NCI-H2029 (cell line): ENCODE results near the gene SH3PXD2A.

Experiments
- DNase-seq: peaks from one replicate; lab custom pipeline; 2025; lab: John Stamatoyannopoulos, UW

The SH3PXD2A gene

DNA sequence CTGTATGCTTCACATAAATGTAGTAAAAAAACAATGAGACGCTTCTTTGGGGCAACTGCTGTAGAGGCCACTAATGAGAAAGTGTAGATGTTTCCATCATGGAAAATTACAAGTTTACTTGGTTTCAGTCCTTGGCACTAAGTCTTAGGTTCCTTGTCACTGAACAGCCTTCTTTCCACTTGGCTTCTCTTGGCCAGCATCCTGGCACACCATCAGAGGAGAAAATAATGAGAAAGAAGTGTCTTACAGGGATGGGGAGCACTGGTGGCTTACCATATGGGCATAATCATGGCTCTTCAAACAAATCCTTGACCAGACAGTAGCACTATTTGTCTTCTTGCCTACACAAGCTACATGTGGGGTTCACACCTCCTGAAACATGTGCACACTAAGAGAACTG lies 22.5 kb upstream of the SH3PXD2A start:
- DNase-seq: no peak

DNA sequence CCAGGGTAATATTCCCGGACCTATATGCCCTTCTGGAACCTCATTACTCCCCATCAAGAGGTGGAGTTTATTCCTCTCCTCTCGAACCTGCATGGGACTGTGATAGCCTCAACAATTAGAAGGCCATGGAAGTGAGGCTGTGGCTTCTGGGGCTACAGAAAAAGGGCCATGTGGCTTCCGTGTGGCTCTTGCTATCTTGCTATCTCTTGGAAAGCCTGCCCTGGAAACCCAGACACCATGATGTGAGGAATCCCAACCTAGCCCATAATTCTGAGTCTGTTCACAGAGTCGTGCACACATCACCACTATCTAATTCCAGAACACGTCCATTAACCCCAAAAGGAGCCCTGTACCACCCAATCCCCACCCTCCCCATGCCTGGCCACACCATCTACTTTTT lies 20.8 kb upstream of the SH3PXD2A start:
- no peak for DNase-seq

DNA sequence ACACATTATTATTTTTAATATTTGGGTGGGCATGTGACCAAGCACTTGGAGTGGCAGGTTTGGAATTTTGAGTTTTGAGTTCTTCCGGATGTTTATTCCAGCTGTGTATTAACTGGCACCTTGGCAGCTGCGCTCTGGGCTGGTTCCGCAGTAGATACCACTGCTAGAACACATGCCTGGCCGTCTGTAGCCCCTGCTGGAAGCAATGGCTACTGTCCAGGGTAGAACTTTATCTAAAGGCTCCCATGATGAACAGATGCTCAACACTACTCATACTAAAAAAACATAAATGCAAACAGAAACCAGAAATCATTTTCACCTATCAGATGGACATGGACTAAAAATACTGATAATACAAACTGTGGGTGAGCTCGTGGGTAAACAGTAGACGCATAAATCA lies 19.4 kb upstream of the SH3PXD2A start:
- DNase-seq: no peak

DNA sequence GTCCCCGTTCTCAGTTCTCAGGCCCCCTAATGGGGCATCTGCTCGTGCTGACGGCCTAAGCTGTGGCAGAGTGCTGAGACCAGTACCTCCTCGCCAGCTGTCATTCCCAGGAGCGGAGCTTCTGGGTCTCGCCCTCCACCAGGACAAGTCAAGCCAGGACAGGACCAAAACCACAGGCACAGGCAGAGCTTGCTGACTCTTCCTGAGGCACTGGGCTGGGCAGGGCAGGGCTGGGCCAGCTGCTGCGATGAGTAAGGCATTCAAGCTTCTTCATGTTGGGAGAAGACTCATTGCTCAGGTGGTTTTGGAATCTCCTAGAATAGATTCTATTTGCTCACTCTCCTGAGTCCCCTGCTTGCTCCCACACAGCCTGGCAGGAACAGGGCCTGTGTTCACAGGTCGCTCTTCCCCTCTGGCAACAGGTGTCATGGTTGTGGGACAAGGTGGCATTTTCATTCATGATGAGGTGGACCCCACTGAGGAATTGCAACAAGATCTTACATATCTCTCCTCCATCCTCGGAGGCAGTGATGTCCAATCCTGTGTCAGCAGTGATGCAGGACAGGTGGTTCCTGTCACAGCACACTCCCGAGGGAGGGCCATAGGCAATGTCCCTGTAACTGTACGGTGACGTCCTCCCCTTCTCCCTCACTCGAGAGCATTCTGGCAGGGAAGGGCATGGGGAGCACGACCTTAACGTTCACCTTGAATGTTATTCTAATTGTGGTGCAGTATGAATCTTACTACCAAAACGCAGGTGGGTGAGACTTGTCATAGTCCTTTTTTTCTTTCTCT lies 17.0 kb upstream of the SH3PXD2A start:
- DNase-seq: no peak

DNA sequence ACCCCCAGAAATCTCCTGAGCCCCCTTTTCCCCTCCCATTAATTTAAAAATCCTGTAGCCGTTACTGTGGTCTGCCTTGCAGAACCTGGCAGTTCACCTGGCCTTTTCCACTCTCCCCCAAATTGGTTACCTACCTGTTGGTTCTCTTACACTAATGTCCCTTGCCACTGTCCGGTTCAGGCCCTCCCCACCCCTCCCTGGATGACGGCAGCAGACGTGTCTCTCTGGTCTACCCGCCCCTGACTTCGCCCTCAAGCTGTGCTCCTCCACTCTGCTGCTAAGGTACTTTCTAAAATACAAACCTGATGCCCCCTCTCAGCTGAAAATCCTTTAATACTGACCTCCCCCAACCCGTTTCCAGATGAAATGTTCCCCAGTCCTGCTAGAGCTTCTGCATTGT lies 15.6 kb upstream of the SH3PXD2A start:
- no peak for DNase-seq

DNA sequence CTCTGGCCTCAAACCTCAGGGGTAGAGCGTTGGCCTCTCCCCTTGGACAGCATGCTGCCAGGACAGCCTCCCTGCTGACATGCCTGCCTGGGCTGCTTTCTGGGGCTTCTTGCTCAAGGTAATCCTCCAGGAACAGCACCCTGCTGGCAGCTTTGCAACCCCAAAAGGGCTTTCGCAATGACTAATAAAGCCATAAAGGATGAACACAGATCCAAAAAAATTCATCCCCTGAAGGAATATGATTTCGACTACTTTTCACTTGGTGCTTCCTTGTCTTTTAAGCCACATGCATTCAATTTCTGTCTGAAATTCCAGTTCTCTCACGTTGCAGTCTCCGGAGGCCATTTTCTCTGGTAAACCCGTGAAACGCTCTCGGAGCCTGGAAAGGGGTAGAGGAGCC lies 15.1 kb upstream of the SH3PXD2A start:
- no peak for DNase-seq

DNA sequence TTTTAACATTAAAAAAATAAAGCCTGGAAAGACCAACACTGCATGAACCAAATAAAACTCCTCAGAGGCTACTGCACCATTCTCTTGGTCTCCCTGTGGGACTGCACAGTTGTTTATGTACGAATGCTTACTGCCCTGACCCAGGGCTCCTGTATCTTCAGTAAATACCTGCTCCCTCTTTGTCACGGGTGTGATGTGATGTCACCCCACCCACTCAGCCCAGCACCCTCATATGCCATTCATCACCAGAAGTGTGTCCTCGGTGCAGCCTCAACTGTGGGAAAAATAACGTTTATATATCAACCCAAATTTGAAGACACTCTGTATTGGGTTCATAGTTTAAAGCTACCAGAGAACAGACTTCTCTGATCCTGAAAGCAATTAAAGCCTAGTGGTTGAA lies 14.0 kb upstream of the SH3PXD2A start:
- DNase-seq: no peak

DNA sequence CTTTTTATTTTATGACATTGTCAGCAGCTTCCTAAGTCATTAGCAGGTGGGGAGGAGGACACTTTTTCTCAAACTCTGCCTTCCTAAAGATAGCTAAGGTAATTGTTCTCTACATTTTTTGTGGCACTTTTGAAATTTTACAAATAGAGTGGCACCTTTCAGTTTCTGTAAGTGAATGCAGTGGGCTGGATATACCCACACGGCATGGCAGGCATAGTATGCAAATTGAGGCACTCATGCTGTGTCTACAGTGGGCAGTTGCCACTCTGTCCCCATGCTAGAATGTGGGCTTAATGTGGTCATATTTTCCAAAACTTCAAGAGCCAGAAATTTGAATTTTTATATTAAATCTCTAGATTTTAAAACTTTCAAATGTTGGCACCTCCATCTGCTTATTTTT lies 12.8 kb upstream of the SH3PXD2A start:
- DNase-seq: no peak

DNA sequence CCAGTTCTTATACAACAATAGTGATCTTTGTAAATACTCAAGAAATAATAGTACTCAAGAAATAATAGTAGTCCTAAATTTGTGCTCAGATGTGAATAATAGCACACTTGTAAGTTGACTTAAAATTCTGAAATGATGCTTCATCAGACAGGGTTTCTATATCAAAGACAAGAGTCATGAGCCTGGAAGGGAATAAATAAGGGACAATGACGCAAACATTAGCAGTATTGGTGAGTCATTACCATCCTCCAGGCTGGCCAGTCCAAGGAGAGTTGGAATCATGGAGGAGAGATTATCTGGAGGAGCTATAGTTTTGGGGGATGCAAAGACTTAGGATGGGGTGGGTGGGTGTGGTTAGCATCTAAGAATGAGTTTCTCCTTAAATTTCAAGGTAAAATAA lies 6.1 kb upstream of the SH3PXD2A start:
- no peak for DNase-seq

DNA sequence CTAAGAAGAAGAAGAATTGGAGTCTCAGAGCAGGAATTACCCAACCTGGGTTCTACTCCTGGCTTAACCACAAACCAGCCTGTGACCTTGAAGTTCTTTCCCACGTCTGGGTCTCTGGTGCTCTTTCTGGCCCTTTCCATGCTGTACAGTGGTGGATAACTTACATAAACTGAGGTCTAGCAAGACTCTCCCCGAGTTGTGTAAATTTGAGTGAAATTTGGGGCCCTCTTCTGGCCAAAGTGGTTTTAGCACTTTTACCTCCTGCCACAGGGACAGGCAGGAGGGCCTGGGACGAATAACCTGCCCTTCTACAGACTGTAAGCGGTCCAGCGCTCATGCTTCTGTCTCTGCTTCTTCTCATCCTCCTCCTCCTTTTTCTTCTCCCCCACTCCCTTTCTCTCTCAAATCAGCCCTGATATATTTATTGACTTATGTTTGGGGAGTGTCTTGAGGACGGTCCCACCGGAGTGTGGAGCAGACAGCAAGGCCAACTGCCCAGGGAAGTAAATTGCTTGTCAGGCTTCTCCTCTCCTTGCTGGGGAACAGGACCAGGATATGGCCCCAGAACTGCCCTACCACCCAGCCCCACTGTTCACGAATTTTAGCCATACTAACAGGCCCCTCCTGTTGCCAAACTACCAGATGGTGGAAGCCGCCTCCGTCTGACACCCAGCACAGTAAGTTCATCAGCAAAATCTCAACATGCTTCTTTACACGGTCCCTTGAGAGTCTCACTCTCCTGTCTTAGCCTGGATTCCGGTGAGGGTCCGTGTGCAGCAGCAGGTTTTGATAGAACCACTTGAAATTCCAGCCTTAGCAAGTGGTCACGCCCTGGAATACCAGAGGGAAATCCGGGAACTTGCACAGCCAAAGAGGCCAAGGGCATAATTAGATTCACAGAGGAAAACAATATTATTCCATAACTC lies 4.0 kb upstream of the SH3PXD2A start:
- no peak for DNase-seq

DNA sequence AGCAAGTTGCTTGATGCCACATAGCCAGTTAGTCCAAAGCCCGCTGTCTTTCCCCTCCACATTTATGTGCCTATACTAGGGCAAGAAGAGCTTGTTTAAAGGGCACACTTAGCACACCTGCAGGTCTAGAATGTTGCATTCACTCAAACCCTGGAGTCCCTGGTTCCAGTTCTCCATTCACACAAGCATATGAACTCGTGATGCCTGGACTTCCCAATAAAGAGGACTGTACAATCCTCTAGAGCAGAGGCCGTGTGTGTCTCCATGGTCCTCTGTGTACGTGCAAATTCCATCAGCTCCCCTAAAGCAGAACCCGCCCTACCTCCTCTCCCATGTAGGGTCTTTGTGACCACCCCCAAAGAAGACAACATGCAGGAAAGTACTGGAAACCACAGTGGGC lies 3.0 kb upstream of the SH3PXD2A start:
- DNase-seq: no peak

DNA sequence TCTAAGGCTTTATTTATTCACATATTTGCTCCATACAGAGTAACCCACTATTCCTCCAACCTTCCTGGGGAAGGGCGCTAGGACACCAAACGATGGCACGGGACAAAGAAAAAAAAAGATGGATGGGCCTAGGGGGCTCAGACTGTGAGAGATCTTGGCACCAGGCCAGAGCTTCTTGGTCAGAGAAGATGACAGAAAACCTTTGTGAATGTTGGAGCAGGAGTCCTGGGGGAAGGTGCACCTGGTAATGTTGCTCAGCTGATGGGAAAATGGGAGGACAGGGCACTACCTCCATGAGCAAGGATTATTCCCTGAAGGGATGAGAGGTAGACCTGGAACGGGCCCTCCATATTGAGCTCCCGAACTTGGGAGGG lies 1.4 kb upstream of the SH3PXD2A start:
- no peak for DNase-seq

DNA sequence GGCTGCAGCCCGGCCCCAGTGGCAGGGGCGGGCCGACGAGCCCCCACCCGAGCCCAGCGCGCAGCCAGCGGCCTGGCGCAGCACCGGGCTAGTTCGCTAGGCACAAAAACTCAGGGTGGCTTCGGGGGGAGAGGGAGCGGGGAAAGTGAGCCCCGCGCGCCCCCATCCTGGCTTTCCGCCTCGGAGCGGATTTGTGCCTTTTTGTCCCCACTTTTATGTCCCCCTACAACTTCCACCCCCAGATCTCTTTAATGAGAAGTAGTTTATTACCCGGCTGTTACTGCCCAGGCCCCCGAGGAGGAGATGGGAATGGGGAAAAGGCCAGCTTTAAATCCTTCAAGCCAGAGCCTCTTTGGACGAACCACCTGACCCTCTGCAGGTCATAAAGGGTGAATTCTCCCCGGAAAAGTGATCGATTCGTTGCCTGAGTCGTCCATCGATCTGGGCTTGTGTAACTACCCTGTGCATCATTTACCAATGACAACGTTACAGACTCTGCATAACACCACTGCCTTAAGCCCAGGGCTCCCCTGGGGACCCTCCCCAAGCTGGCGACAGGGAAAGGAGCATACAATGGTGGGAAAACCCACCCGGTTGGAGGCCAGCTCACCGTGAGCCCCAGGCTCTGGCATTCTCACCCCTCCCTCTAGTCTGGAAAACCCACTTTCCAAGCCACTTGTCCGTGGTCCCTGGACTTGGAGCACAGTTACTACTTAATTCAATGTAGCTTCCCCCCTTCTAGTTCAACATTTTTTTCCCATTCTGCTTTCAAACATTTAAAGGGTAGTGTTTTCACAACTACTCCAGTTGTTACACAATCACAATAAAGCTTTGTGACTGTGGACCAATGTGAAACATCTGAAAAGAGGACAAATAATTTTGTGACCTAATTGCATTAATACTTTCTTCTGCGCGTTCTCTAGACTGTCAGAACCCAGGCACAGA lies 748 bp upstream of the SH3PXD2A start:
- no peak for DNase-seq

DNA sequence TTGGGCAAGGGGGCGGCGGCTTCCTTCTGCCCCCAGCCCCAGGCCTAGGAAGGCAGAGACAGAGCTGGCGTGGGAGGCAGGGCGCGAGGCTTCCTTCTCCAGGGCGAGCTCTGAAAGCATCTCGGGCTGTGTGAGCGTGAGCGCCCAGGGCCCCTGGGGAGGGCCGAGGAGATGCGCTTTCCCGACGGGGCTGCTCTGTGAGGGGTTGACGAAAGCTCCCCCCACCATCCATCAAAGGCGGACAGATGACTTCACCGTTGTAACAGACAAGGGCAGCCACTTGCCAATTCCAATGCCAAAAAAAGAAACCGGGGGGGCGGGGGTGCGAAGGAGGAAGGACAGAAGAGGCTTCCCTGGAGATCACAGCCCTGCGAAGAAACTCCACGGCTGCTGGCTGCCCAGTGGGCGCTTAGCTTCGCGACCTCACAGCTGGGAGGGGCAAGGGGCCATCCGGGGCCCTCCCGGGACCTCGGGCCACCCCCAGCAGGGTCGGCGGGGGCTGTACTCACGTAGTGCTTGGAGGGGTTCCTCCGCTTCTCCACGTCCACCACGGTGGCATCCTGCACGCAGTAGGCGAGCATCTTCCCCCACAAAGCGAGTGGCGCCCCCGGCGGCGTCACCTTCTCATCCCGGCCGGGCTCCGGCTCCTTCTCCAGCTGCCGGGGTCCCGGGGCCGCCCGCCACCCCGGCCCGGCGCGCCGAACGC lies 537 bp downstream of the SH3PXD2A start:
- DNase-seq: no peak

DNA sequence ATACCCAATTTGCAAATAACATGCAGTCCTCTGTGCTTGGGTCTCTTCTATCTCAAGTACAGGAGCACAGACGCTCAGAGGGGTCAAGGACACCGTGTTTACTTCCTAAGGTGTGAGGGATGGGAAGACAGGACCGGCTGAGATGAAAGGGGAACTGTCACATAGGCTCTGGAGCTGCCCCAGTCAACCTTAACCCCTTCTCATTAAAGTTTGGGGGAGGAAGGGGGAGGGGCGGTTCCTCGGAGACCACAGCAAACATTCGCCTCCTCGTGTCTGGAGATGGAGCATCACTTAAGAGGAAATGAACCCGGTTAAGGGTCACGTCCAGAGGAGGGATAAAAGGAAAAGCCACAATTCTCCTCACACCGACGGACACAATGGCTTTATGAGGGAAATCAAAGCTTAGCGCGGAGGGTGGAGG lies 1.1 kb downstream of the SH3PXD2A start:
- DNase-seq: no peak

DNA sequence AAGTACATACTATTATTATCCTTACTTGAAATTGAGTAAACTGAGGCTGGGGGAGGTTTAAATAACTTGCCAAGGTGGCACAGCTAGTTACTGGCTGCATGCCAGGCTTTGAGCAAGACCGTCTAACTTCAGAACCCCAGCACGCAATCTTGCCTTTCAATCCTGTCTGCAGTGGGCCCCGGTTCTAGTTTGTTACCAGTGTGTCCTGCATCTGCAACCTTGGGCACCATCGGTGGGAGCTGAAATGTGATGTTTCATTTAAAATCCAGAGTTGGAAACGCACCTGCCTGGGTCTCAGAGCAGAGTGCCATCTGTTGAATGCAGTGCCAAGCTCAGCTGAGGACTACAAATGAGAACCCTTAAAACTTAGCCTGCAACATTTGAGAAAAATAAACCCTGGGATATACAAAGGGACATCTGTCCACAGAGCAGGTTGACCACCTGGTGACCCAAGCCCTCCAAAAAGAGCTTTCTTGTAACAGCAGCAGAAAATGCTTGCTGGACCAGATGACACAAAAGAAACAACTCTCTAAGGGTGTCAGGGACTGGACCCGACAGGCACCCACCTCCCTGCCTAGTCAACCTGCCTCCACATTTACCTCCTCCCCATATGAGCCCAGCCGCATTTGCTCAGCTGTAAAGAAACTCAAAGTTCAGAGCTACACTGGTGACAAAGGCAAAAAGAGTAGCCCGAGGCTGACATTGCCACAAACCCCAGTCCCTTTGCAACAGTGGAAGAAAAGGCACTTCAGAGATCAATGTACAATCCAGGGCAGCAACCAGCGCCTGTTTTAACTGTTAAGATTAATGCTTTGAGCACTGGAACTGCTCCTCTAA lies 1.7 kb downstream of the SH3PXD2A start:
- DNase-seq: no peak

DNA sequence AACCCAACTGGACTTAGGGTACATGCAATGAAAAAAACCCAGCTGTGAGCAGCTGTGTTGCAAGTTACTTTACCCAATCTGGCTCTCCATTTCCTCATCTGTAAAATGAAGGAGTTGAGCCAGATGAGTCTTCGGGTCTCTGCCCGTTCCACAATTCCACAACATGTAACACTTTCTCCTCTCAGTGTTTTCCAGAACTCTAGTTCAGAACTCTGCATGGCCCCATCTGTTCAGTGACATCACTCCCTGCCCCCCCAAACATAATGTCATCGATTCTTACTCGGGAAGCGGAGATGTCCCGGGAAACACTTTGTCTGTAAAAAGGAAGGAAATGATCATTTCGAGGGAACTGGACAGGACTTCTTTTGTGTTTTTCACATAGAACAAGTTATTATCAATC lies 2.5 kb downstream of the SH3PXD2A start:
- no peak for DNase-seq

DNA sequence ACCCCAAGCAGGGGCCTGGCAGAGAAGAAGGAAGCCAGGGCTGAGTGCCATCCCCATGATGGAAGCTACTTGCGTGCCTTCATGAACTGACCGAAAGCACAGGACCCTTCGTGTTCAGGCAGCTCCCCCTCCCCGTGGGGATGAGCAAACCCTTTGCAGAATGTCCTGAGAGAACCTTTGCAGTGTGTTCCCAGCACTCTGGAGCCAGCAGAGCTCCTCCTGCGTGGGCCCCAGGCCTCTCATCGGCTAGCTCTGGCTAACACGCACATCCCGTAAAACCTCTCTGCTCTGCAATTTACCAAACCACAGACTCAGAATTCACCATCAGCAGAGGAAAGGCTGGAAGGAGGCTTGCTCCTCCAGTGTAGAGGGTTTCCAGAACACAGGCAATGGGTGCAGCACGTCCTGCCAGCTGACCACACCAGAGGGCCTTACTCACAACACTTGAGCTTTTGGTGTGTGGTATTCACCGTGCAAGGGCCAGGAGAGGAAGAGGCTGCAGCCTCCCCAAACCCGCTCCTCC lies 3.1 kb downstream of the SH3PXD2A start:
- no peak for DNase-seq

DNA sequence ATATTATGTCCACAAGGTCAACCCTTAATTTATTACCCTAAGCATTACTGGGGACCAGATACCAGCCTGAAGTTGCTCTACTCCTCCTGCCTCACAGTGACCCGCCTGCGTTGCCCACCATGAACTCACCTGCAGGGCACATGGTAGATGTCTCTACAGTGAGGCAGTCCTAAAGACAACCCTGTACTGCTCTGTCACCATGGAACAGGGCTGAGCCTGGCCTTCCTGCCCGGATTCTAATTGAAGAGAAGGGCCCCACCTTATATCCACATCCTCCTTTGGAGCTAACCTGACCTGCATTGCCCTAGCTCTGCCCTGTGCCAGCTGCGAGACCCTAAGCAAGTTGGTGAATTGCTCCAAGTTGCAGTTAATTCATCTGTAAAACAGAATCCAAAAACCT lies 4.1 kb downstream of the SH3PXD2A start:
- no peak for DNase-seq

DNA sequence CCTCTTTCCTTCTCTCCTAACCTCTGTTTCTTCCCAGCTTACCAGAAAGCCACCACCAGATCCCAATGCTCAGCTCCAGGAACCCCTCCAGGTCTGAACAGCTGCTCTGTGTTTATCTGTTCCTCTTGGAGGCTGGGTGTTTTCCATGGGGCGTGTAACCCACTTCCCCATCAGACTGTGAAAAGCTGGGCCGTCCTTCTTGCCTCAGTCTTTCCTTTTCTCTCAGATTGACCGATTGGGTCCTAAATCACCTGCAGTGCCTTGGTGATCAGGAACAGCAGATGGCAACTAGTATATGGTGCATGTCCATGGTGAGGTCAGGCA lies 4.8 kb downstream of the SH3PXD2A start:
- no peak for DNase-seq
